Vagina (tissue), 2 donors: ENCODE measurements around the gene TMEM30B. TPM values are rescaled to one million over a fixed set of nuclear protein-coding genes. Genes with fewer than 3 reads are reported as not detected.

Experiments
- DNase-seq, 2 donors: peaks; one replicate each; pipeline ENCODE4 v3.0.0-alpha.2; 2017; ENCODE audit errors: extremely low spot score in 2 of 2
- H3K27ac ChIP-seq: fragments of 200-600 bp; sonication (generic); one replicate; pipeline ENCODE4 v1.5.1; 2019
- H3K27me3 ChIP-seq: fragments of 200-600 bp; sonication (generic); one replicate; pipeline ENCODE4 v1.5.1; 2019
- H3K36me3 ChIP-seq, 2 donors: fragments of 200-600 bp; sonication (generic); one replicate each; pipeline ENCODE4 v1.5.1; 2017 to 2019
- H3K4me1 ChIP-seq: fragments of 200-600 bp; sonication (generic); one replicate; pipeline ENCODE4 v1.5.1; 2019
- H3K4me3 ChIP-seq, 2 donors: fragments of 200-600 bp; sonication (generic); 1 replicate in 1 of 2; 2 replicates in 1 of 2; pipeline ENCODE4 v1.5.1; 2016 to 2019
- H3K9me3 ChIP-seq: fragments of 200-600 bp; sonication (generic); one replicate; pipeline ENCODE4 v1.5.1; 2019
- CTCF ChIP-seq, 3 experiments: fragments of 450-650 bp in 2 of 3; fragments of 200-600 bp in 1 of 3; sonication (generic) in 1 of 3; IDR thresholded peaks; one replicate each; pipeline ENCODE4 v1.5.1; 2017 to 2019; ENCODE audit warnings: antibody characterized with exemption in 3 of 3, mild to moderate bottlenecking in 2 of 3, moderate library complexity in 2 of 3
- POLR2A ChIP-seq, 2 donors: fragments of 450-650 bp; IDR thresholded peaks; one replicate each; pipeline ENCODE4 v1.6.1; 2017; ENCODE audit warnings: antibody characterized with exemption in 2 of 2, mild to moderate bottlenecking in 2 of 2, moderate library complexity in 2 of 2
- POLR2AphosphoS5 ChIP-seq, 2 donors: sonication (generic); formaldehyde crosslinking; IDR thresholded peaks; one replicate each; pipeline ENCODE4 v1.9.0; 2017; ENCODE audit warnings: antibody characterized with exemption in 2 of 2, mild to moderate bottlenecking in 2 of 2, low read depth in 1 of 2; ENCODE audit not compliant: insufficient read depth in 1 of 2
- intact Hi-C: fragments of 100-400 bp; cut with DNase I; formaldehyde crosslinking; loops from one replicate; pipeline ENCODE4 v1.15.1; 2023
- total RNA-seq: library from RNA; depleted of rRNA; stranded (reverse); fragments of >200 nt; gene quantifications from one replicate; pipeline ENCODE4 v1.2.3, GENCODE V29; 2016

Gene TMEM30B, protein sequence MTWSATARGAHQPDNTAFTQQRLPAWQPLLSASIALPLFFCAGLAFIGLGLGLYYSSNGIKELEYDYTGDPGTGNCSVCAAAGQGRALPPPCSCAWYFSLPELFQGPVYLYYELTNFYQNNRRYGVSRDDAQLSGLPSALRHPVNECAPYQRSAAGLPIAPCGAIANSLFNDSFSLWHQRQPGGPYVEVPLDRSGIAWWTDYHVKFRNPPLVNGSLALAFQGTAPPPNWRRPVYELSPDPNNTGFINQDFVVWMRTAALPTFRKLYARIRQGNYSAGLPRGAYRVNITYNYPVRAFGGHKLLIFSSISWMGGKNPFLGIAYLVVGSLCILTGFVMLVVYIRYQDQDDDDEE
- total RNA-seq: 22.6 TPM

- no peaks in the 10 kb centered on the region for H3K27me3 ChIP-seq
- peaks cover 14% of the 10 kb centered on the region for H3K4me1 ChIP-seq
- H3K27ac ChIP-seq: peak within 1 kb of the TSS; percentile 96
- intact Hi-C loops: no loop called here
- TF ChIP-seq POLR2AphosphoS5 (IDR thresholded peaks at IDR 0.05; ENCODE audit: insufficient read depth in 1 of 2, low read depth in 1 of 2): peak; percentile 21 to 23
- TF ChIP-seq POLR2A (IDR thresholded peaks at IDR 0.05): peak in 1 of 2 donors; percentile 5
- TF ChIP-seq CTCF (IDR thresholded peaks at IDR 0.05): no peak
- peak within 1 kb of the TSS; percentile 70 for H3K4me3 ChIP-seq
- H3K9me3 ChIP-seq: no peaks in the 10 kb centered on the region
- DNase-seq: peak in 1 of 2 donors; percentile 92
- no peaks in the 10 kb centered on the region for H3K36me3 ChIP-seq
Observed at GRCh38 chr14:61281186-61281947, at the start of gene TMEM30B. Gene TMEM30B (minus strand): TSS chr14:61281338. CDS start chr14:61281147, 191 bp downstream.

DNA sequence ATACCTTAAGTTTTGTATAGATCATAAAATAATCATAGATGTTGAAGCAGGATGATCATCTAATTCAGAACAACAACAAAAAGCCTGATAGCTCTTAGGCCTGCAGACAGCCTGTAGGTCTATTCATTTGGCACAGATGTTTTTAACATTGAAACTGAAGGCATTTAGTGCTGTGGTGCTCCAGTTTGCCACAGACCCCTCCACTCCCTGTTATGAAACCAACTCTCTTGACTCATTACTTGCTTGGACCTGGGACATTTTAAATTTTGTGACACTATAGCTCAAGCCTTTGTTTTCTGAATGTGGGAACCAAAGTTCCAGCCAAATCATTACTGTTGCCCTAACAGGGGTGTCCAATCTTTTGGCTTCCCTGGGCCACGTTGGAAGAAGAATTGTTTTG lies 49.4 kb upstream of the TMEM30B start:
- Histone ChIP-seq H3K4me1 (peaks cover 34% of the 10 kb centered on the region), H3K27me3 (no peaks in the 10 kb centered on the region), H3K4me3 (no peak overlapping the region), H3K27ac (peak overlapping the region; percentile 61), H3K9me3 (peaks cover 5% of the 10 kb centered on the region), H3K36me3 (no peaks in the 10 kb centered on the region)
- intact Hi-C loops: no loop called here
- no peak for DNase-seq
- TF ChIP-seq CTCF (IDR thresholded peaks at IDR 0.05): no peak
- TF ChIP-seq POLR2A (IDR thresholded peaks at IDR 0.05): no peak
- no peak for TF ChIP-seq POLR2AphosphoS5 (IDR thresholded peaks at IDR 0.05; ENCODE audit: insufficient read depth in 1 of 2, low read depth in 1 of 2)

DNA sequence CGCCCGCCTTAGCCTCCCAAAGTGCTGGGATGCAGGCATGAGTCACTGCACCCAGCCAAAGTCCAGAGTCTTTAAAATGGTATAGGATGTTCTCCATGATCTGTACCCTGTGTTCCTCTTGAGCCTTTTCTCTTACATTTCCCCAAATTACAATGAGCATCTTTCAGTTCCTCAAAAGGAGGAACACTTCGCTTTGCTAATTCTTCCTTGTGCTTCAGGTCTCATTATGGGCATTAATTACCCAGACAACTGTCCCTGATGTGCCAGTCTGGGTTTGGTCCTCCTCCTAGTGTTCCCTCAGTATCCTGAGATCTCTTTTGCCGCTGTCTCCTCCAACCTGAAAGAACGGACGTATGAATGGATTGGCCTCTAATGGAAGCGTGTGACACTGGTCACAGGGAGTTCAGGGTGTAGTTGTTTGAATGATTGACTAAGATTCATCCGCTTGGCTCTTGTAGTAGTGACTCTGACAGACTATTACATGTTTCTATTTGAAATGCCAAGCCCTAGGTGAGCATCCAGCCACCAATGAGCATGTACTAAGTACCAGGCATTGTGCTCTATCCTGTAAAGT lies 48.4 kb upstream of the TMEM30B start:
- Histone ChIP-seq H3K36me3 (no peaks in the 10 kb centered on the region), H3K4me3 (no peak overlapping the region), H3K27me3 (no peaks in the 10 kb centered on the region), H3K9me3 (peaks cover 5% of the 10 kb centered on the region), H3K4me1 (peaks cover 38% of the 10 kb centered on the region), H3K27ac (peak overlapping the region; percentile 61)
- no peak for DNase-seq
- TF ChIP-seq CTCF (IDR thresholded peaks at IDR 0.05): no peak
- TF ChIP-seq POLR2A (IDR thresholded peaks at IDR 0.05): no peak
- TF ChIP-seq POLR2AphosphoS5 (IDR thresholded peaks at IDR 0.05; ENCODE audit: insufficient read depth in 1 of 2, low read depth in 1 of 2): no peak
- intact Hi-C loops: no loop called here

DNA sequence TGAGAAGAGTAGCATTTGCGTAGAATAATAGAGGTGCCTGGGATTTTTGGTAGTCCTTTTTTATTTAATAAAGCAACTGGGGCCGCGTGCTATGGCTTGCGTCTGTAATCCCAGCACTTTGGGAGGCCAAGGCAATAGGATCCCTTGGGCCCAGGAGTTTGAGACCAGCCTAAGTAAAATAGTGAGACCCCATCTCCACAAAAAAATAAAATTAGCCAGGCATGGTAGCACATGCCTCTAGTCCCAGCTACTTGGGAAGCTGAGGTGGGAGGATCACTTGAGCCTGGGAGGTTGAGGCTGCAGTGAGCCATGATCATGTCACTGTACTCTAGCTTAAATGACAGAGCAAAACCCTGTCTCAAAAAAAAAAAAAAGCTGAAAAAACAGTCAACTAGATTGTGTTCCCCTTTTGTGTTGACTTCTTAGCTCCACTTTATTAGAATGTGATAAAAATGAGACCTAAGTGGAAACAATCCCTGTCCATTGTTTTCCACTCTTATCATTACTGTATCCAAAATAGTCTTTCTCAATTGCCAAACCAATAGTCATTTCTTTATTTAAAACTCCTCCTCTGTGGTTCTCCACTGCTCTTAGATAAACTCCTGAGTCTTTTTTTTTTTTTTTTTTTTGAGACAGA lies 47.6 kb upstream of the TMEM30B start:
- TF ChIP-seq CTCF (IDR thresholded peaks at IDR 0.05): no peak
- no peak for TF ChIP-seq POLR2AphosphoS5 (IDR thresholded peaks at IDR 0.05; ENCODE audit: insufficient read depth in 1 of 2, low read depth in 1 of 2)
- TF ChIP-seq POLR2A (IDR thresholded peaks at IDR 0.05): no peak
- Histone ChIP-seq H3K4me1 (peaks cover 37% of the 10 kb centered on the region), H3K36me3 (no peaks in the 10 kb centered on the region), H3K27me3 (no peaks in the 10 kb centered on the region), H3K27ac (no peak overlapping the region), H3K9me3 (peaks cover 5% of the 10 kb centered on the region), H3K4me3 (no peak overlapping the region)
- intact Hi-C loops: no loop called here
- no peak for DNase-seq
